Thoracic aorta (tissue), 2 donors: Measurements from ENCODE around the gene EFEMP1. TPM values are rescaled to one million over a fixed set of nuclear protein-coding genes. Genes with fewer than 3 reads are reported as not detected.
"Not testable (repeated sequence)": the region's sequence is repeated elsewhere in the genome, so short reads cannot be mapped to it uniquely, and the experiment has no call there.

Source experiments
- ATAC-seq: fragments of 150-250 bp; one replicate; pipeline ENCODE4 v1.8.0; 2017; ENCODE audit warnings: low read depth; ENCODE audit not compliant: insufficient number of reproducible peaks, low FRiP score
- DNase-seq: peaks from one replicate; pipeline ENCODE4 v3.0.0-alpha.2; 2020; ENCODE audit warnings: low spot score
- H3K27ac ChIP-seq, 2 donors: fragments of 200-600 bp; sonication (generic); 1 replicate in 1 of 2; 2 replicates in 1 of 2; pipeline ENCODE4 v1.5.1; 2016; ENCODE audit warnings: mild to moderate bottlenecking in 2 of 2, moderate library complexity in 2 of 2
- H3K27me3 ChIP-seq: fragments of 200-600 bp; sonication (generic); replicated peaks from 2 replicates; pipeline ENCODE4 v1.6.0; 2016; ENCODE audit warnings: mild to moderate bottlenecking; ENCODE audit not compliant: insufficient read depth
- H3K36me3 ChIP-seq: fragments of 200-600 bp; sonication (generic); one replicate; pipeline ENCODE4 v1.5.1; 2016
- H3K4me1 ChIP-seq, 2 donors: fragments of 200-600 bp; sonication (generic); 1 replicate in 1 of 2; 2 replicates in 1 of 2; pipeline versions ENCODE4 v1.5.1 to v1.6.0; 2016; ENCODE audit warnings: low read depth in 2 of 2, mild to moderate bottlenecking in 1 of 2; ENCODE audit not compliant: control insufficient read depth in 1 of 2
- H3K4me3 ChIP-seq: fragments of 200-600 bp; sonication (generic); 2 replicates; pipeline ENCODE4 v1.5.1; 2016; ENCODE audit warnings: mild to moderate bottlenecking
- H3K9me3 ChIP-seq: fragments of 200-600 bp; sonication (generic); 2 replicates; pipeline ENCODE4 v1.5.1; 2016
- total RNA-seq, 2 donors: library from RNA; depleted of rRNA; stranded (reverse); fragments of >200 nt; gene quantifications; one replicate each; pipeline versions ENCODE4 v1.1.0 to v1.2.3, GENCODE V29; 2016
- TF ChIP-seq, protein P1 (sequence below): fragments of 200-600 bp; sonication (generic); IDR thresholded peaks from one replicate; pipeline ENCODE4 v1.5.1; 2019; ENCODE audit warnings: antibody characterized with exemption

EFEMP1 gene
- total RNA-seq, 2 donors from 2014 or later, result 1,782 to 2,754 TPM

DNA sequence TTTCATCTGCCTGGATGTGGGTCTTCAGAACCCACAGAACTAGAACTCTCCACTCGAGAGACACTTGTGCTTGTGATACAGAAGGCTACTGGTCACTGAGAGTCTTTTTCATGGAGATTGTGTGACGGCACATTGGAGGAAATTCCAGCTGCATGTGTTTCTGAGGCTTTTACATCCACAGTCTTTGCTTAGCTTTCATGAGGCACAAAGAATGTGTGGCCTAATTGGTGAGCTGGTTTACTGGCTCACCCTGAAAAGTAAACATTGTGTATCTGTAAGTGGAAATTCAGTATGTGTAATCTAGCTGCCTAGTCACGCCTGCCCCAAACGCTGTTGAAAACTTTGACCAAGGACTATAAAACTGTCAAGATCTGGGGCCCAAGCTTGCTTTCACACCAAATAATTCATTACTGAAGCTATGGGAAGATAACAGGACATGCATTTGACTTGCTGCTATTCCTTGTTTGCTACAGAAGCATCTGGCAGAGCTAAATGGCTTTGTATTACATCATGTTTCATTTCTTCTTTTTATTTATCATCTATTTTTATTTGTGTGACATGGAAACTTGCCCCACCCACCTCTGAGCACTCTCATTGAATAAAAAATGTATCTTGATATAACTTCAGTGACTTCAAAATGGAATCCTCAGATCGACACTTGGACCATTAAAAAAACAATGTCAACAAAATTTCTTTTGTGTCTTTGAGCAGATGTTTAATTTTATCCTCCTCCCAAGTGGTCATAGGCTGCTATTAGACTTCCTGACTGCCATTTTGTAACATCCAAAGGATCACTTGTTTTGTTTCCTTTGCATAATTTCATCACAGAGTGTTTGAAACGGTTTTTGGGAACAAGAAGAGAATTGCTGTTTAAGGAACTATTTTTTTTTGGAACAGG is 80.2 kb downstream of the EFEMP1 start:
- DNase-seq, result no peak
- Histone ChIP-seq H3K4me1 (peaks cover 0 to 37% of the 10 kb centered on the region in 2 donors), H3K4me3 (no peak overlapping the region), H3K27ac (peak overlapping the region; percentile 10 to 29), H3K27me3 (no peaks in the 10 kb centered on the region), H3K9me3 (no peaks in the 10 kb centered on the region), H3K36me3 (no peaks in the 10 kb centered on the region)
- TF ChIP-seq, protein P1, sequence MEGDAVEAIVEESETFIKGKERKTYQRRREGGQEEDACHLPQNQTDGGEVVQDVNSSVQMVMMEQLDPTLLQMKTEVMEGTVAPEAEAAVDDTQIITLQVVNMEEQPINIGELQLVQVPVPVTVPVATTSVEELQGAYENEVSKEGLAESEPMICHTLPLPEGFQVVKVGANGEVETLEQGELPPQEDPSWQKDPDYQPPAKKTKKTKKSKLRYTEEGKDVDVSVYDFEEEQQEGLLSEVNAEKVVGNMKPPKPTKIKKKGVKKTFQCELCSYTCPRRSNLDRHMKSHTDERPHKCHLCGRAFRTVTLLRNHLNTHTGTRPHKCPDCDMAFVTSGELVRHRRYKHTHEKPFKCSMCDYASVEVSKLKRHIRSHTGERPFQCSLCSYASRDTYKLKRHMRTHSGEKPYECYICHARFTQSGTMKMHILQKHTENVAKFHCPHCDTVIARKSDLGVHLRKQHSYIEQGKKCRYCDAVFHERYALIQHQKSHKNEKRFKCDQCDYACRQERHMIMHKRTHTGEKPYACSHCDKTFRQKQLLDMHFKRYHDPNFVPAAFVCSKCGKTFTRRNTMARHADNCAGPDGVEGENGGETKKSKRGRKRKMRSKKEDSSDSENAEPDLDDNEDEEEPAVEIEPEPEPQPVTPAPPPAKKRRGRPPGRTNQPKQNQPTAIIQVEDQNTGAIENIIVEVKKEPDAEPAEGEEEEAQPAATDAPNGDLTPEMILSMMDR, result no peak
- ATAC-seq, result peak; percentile 58

DNA sequence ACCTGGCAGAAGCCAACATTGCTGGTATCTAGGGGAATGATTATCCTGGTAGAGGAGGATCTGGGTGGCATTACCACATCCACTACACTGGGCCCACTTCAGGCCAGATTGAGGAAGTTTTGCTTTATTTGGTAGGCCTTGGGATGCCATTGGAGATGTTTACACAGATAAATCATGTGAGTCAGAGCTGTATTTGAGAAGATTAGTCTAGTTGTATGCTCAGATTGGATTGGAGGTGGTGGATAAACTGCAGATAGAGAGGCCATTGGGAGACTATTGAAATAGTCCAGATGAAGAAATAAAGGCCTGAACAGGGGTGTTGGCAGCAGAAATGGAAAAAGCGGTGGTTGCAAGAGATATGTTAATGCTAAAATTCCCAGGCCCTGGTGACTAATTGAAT is 81.5 kb downstream of the EFEMP1 start:
- DNase-seq (no peak), ATAC-seq (no peak)
- Histone ChIP-seq H3K36me3 (no peaks in the 10 kb centered on the region), H3K4me1 (peaks cover 0 to 37% of the 10 kb centered on the region in 2 donors), H3K27me3 (no peaks in the 10 kb centered on the region), H3K9me3 (no peaks in the 10 kb centered on the region), H3K4me3 (no peak overlapping the region), H3K27ac (no peak overlapping the region)
- TF ChIP-seq, protein P1, result no peak

DNA sequence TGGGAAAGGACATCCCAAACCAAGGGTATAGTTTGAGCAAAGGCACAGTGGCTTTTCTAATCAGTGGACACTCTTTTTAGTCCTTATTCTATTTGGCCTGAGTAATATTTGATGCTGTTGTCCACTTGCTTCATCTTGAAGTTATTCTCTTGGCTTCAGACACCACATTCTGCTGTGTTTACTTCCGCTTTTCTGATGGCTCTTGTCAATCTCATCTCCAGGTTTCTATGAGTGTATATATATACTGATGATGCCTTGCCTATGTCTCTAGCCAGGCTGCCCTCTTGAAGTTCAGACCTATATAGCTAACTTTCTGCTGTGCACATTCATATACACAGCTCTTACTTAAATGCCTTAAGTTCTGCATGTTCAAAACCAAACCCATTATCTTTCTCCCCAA is 83.1 kb downstream of the EFEMP1 start:
- TF ChIP-seq, protein P1, result no peak
- Histone ChIP-seq H3K4me3 (no peak overlapping the region), H3K4me1 (peaks cover 0 to 34% of the 10 kb centered on the region in 2 donors), H3K9me3 (no peaks in the 10 kb centered on the region), H3K27ac (no peak overlapping the region), H3K36me3 (no peaks in the 10 kb centered on the region), H3K27me3 (no peaks in the 10 kb centered on the region)
- ATAC-seq (no peak), DNase-seq (no peak)

GRCh38 chr2:55839182-55839819 is 84.3 kb downstream of the EFEMP1 start:
- Histone ChIP-seq H3K4me3 (no peak overlapping the region), H3K27ac (no peak overlapping the region)
- ATAC-seq, result peak; percentile 27

GRCh38 chr2:55838653-55839052 is 84.9 kb downstream of the EFEMP1 start:
- ATAC-seq (no peak), DNase-seq (no peak)
- no peaks in the 10 kb centered on the region for H3K9me3 ChIP-seq
- no peaks in the 10 kb centered on the region for H3K27me3 ChIP-seq
- peaks cover 0 to 16% of the 10 kb centered on the region in 2 donors for H3K4me1 ChIP-seq
- H3K36me3 ChIP-seq, result no peaks in the 10 kb centered on the region
- TF ChIP-seq, protein P1, result no peak
- no peak overlapping the region for H3K27ac ChIP-seq
- H3K4me3 ChIP-seq, result no peak overlapping the region

More at GRCh38 chr2:55839182-55839819, 84.3 kb downstream of the EFEMP1 start:
- TF ChIP-seq, protein P1, result no peak
- no peaks in the 10 kb centered on the region for H3K36me3 ChIP-seq
- H3K4me1 ChIP-seq, result peaks cover 0 to 23% of the 10 kb centered on the region in 2 donors
- H3K9me3 ChIP-seq, result no peaks in the 10 kb centered on the region
- DNase-seq, result no peak
- no peaks in the 10 kb centered on the region for H3K27me3 ChIP-seq

DNA sequence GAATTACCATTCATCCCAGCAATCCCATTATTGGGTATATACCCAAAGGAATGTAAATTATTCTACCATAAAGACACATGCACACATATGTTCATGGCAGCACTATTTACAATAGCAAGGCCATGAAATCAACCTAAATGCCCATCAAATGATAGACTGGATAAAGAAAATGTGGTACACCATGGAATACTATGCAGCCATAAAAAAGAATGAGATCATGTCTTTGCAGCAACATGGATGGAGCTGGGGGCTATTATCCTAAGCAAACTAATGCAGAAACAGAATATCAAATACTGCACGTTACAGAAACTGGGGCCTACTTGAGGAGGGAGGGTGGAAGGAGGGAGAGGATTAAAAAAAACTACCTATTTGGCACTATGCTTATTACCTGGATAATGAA is 85.5 kb downstream of the EFEMP1 start:
- not testable (repeated sequence) for DNase-seq, H3K27me3 ChIP-seq, H3K9me3 ChIP-seq, H3K27ac ChIP-seq, H3K36me3 ChIP-seq, H3K4me3 ChIP-seq, ATAC-seq
- peaks cover 0 to 11% of the 10 kb centered on the region in 2 donors for H3K4me1 ChIP-seq
